Stimulated activated naive B cell treated with anti-CD40 and anti-IgM and Interleukin-4, amounts not matched to agents 10 μg/mL and 1 μg/mL and 100 μg/mL, for 72 hours (primary cell): Measurements from ENCODE around the gene CASKIN1.

ENCODE experiments used
- ATAC-seq, 2 donors: fragments of 150-1000 bp; cut with Tn5 transposase; replicated peaks; 2 replicates each; pipeline ENCODE4 v1.10.0; 2021; ENCODE audit warnings: moderate library complexity in 1 of 2
- DNase-seq: peaks from one replicate; pipeline ENCODE4 v3.0.0; 2021
- H3K27ac Mint-ChIP-seq: one replicate; pipeline ENCODE4 v1.8.0; 2022; ENCODE audit warnings: mild to moderate bottlenecking, mixed read lengths
- H3K27me3 Mint-ChIP-seq, 2 donors: one replicate each; pipeline ENCODE4 v1.8.0; 2022; ENCODE audit warnings: mixed read lengths in 2 of 2
- H3K36me3 Mint-ChIP-seq, 2 donors: one replicate each; pipeline ENCODE4 v1.8.0; 2022; ENCODE audit warnings: mixed read lengths in 2 of 2, mild to moderate bottlenecking in 1 of 2
- H3K4me1 Mint-ChIP-seq, 2 donors: one replicate each; pipeline ENCODE4 v1.8.0; 2022; ENCODE audit warnings: mixed read lengths in 2 of 2, mild to moderate bottlenecking in 1 of 2
- H3K4me3 Mint-ChIP-seq, 2 donors: one replicate each; pipeline ENCODE4 v1.8.0; 2022; ENCODE audit warnings: mild to moderate bottlenecking in 2 of 2, mixed read lengths in 2 of 2, moderate library complexity in 1 of 2
- H3K9me3 Mint-ChIP-seq, 2 donors: one replicate each; pipeline ENCODE4 v1.8.0; 2022; ENCODE audit warnings: mixed read lengths in 2 of 2, mild to moderate bottlenecking in 1 of 2

The CASKIN1 gene

GRCh38 chr16:2235695-2236336, 39.4 kb upstream of the CASKIN1 start:
- peaks cover 0 to 10% of the 10 kb centered on the region in 2 donors for H3K4me1 Mint-ChIP-seq
- peaks cover 25 to 31% of the 10 kb centered on the region in 2 donors for H3K36me3 Mint-ChIP-seq
- H3K4me3 Mint-ChIP-seq = no peak overlapping the region
- ATAC-seq = peak; percentile 12 to 13
- no peaks in the 10 kb centered on the region for H3K9me3 Mint-ChIP-seq
- no peak for DNase-seq
- H3K27me3 Mint-ChIP-seq = no peaks in the 10 kb centered on the region
- H3K27ac Mint-ChIP-seq = no peak overlapping the region

DNA sequence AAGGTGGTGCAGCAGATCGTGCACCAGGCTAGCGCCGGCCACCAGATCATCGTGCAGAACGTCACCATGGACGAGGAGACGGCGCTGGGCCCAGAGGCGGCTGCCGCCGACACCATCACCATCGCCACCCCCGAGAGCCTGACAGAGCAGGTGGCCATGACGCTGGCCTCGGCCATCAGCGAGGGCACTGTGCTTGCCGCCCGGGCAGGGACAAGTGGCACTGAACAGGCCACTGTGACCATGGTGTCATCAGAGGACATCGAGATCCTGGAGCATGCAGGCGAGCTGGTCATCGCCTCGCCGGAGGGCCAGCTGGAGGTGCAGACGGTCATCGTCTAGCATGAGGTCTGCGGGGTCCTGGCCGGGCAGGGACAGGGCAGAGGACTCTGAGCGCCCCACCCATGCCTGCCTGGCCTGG, 38.8 kb upstream of the CASKIN1 start:
- DNase-seq (no peak), ATAC-seq (no peak)
- Mint-ChIP-seq H3K36me3 (peaks cover 27 to 34% of the 10 kb centered on the region in 2 donors), H3K4me1 (peaks cover 0 to 10% of the 10 kb centered on the region in 2 donors), H3K27ac (no peak overlapping the region), H3K9me3 (no peaks in the 10 kb centered on the region), H3K4me3 (no peak overlapping the region), H3K27me3 (no peaks in the 10 kb centered on the region)

DNA sequence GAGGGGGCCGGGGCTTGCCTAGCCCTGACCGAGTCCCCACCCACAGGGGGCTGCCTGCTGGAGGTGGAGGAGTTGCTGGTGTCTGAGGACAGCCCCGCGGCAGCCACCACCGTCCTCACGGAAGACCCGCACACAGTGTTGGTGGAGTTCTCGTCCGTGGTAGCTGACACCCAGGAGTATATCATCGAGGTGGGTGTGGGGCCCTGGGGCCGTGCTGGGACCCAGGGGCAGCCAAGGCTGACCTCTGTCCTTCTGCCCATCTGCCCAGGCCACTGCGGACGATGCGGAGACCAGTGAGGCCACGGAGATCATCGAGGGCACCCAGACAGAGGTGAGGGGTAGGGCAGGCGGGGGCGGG, 38.4 kb upstream of the CASKIN1 start:
- no peak for ATAC-seq
- H3K4me3 Mint-ChIP-seq = no peak overlapping the region
- DNase-seq = no peak
- peaks cover 0 to 10% of the 10 kb centered on the region in 2 donors for H3K4me1 Mint-ChIP-seq
- H3K27ac Mint-ChIP-seq = no peak overlapping the region
- H3K36me3 Mint-ChIP-seq = peaks cover 30 to 38% of the 10 kb centered on the region in 2 donors
- H3K27me3 Mint-ChIP-seq = no peaks in the 10 kb centered on the region
- H3K9me3 Mint-ChIP-seq = no peaks in the 10 kb centered on the region

DNA sequence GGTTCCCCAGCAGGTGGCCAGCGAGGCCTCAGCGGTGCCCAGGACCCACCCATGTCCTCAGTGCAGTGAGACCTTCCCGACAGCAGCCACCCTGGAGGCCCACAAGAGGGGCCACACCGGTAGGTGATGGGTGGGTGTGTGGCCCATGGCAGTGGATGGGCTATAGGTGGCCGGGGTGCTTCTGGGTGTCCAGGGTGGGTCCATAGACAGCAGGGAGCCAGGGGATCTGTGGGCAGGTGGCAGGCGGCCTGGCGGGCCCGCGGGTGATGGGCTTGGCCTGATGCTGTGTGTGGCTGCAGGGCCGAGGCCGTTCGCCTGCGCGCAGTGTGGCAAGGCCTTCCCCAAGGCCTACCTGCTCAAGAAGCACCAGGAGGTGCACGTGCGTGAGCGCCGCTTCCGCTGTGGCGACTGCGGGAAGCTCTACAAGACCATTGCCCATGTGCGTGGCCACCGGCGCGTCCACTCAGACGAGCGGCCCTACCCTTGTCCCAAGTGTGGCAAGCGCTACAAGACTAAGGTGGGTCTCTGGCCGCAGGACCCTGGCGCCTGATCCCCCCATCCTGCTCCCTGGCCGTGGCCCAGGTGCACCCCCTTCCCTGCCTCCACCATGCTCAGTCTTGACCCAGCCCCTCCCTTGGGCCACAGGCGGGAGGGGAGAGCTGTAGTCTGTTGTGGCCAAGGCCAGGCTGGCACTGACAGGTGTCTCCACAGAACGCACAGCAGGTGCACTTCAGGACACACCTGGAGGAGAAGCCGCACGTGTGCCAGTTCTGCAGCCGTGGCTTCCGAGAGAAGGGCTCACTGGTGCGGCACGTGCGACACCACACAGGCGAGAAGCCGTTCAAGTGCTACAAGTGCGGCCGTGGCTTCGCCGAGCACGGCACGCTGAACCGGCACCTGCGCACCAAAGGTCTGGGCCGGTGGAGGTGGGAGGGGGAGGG, 37.7 kb upstream of the CASKIN1 start:
- Mint-ChIP-seq H3K27ac (peak overlapping the region; percentile 87), H3K36me3 (peaks cover 32 to 41% of the 10 kb centered on the region in 2 donors), H3K9me3 (no peaks in the 10 kb centered on the region), H3K4me1 (peaks cover 0 to 10% of the 10 kb centered on the region in 2 donors), H3K4me3 (peak overlapping the region in 1 of 2 donors; percentile 21), H3K27me3 (no peaks in the 10 kb centered on the region)
- DNase-seq (no peak), ATAC-seq (no peak)

GRCh38 chr16:2233046-2233775, 36.8 kb upstream of the CASKIN1 start:
- Mint-ChIP-seq H3K4me3 (no peak overlapping the region), H3K4me1 (peaks cover 0 to 10% of the 10 kb centered on the region in 2 donors), H3K36me3 (peaks cover 34 to 45% of the 10 kb centered on the region in 2 donors), H3K27ac (no peak overlapping the region), H3K27me3 (no peaks in the 10 kb centered on the region), H3K9me3 (no peaks in the 10 kb centered on the region)
- DNase-seq (no peak), ATAC-seq (no peak)

GRCh38 chr16:2232094-2232990, 35.9 kb upstream of the CASKIN1 start:
- Mint-ChIP-seq H3K27ac (no peak overlapping the region), H3K4me1 (peaks cover 0 to 10% of the 10 kb centered on the region in 2 donors), H3K9me3 (no peaks in the 10 kb centered on the region), H3K36me3 (peaks cover 34 to 45% of the 10 kb centered on the region in 2 donors), H3K27me3 (no peaks in the 10 kb centered on the region), H3K4me3 (no peak overlapping the region)
- no peak for ATAC-seq
- DNase-seq = no peak

DNA sequence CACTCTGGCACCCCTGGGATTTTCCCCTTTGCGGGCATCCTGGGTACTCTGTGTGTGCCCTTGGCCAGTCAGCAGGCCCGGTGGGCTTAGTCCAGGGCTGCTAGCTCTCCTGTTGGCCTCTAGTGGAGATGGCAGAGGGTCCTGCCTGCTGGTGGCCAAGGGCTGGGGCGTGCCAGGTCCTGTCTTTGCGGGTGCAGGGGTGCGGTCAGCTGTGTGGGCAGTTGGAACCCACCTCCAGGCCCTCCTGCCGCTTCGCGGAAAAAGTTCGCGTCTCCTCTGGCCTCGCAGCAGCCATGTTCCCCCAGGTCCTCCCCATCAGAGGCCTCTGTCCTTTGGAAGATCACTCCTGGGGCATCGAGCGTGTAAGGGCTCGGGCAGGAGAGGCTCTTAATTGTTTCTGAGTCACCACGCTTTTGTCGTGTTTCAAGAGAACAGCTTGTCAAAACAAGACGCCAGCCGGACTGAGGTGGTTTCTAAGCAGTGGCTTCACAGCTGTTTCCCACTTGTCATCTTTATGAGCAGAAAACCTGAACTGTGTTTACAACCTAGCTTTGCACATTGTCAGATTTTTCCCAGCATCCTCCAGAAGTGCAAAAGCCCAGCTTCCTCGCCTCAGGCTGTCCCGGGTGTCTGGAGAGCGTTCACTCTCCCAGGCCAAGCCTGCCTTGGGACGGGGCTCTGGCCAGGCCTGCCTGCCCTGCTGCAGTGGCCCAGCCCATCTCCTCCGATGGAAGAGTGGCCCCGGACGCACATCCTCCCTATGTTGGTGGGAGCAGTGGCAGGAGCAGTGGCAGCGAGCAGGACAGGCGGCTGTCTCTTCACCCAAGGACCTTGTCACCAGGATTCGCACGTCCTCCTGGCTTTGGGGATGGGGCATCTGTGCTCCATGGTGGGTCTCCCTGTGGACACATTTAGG, 34.9 kb upstream of the CASKIN1 start:
- no peaks in the 10 kb centered on the region for H3K27me3 Mint-ChIP-seq
- H3K27ac Mint-ChIP-seq = no peak overlapping the region

GRCh38 chr16:2230376-2230775, 34.0 kb upstream of the CASKIN1 start:
- Mint-ChIP-seq H3K36me3 (peaks cover 35 to 39% of the 10 kb centered on the region in 2 donors), H3K27me3 (no peaks in the 10 kb centered on the region), H3K9me3 (no peaks in the 10 kb centered on the region), H3K4me1 (peaks cover 3 to 14% of the 10 kb centered on the region in 2 donors), H3K27ac (no peak overlapping the region), H3K4me3 (no peak overlapping the region)
- DNase-seq = no peak
- ATAC-seq = no peak

More for the DNA sequence above, 34.9 kb upstream of the CASKIN1 start:
- no peak overlapping the region for H3K4me3 Mint-ChIP-seq
- ATAC-seq (no peak), DNase-seq (no peak)
- no peaks in the 10 kb centered on the region for H3K9me3 Mint-ChIP-seq
- H3K36me3 Mint-ChIP-seq = peaks cover 36 to 45% of the 10 kb centered on the region in 2 donors
- H3K4me1 Mint-ChIP-seq = peaks cover 3 to 15% of the 10 kb centered on the region in 2 donors

DNA sequence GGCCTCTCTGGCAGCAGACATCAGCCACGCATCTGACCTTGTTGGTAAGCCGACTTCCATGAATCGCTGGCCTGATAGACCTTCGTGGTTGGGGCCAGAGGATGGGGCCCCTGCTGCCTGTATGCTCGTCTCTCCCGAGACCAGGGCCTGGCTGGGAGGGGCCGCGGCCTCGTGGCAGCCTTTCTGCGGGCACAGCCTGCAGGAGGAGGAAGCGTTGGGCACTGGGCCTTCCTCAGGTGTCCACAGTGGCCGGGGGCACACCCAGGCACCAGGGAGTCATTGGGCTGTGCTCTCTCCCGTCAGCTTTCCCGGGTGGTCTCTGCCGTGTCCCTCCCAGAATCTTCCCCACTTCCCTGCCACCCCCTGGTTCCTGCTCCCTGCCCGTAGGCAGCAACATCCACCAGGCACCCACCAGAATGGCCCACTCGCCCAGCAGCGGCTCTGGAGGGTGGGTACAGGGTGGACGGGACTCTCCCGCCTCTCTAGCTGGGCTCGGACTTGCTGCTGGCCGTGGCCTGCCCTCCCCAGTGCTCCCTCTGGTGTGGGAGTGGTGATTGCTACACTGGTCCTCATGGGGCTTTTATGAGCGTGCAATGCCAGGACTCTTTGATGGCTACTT, 33.3 kb upstream of the CASKIN1 start:
- Mint-ChIP-seq H3K4me1 (peaks cover 3 to 19% of the 10 kb centered on the region in 2 donors), H3K27me3 (no peaks in the 10 kb centered on the region), H3K36me3 (peaks cover 30 to 33% of the 10 kb centered on the region in 2 donors), H3K4me3 (peak overlapping the region in 1 of 2 donors; percentile 19), H3K9me3 (no peaks in the 10 kb centered on the region), H3K27ac (no peak overlapping the region)
- no peak for ATAC-seq
- no peak for DNase-seq

DNA sequence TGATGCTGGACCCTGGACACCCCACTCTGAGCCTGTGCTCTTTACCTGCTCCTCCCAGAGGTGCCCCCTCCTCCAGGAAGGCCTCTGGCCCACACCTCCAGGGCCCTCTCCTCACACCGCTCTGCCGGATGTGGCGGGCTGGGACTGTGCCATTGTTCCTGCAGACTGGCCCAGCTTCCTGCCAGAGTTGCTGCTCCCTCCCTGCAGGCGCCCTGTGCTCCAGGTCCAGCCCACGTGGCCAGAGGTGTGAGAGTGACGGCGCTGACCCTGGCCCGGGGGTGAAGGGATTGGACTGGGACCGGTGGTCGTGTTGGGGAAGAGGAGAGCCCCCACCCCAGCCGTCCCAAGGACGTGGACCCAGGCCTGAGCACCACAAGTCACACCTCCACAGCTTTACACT, 32.7 kb upstream of the CASKIN1 start:
- no peak for ATAC-seq
- H3K4me1 Mint-ChIP-seq = peaks cover 7 to 25% of the 10 kb centered on the region in 2 donors

GRCh38 chr16:2228161-2228824, 31.9 kb upstream of the CASKIN1 start:
- no peaks in the 10 kb centered on the region for H3K27me3 Mint-ChIP-seq
- no peak overlapping the region for H3K27ac Mint-ChIP-seq
- peaks cover 7 to 27% of the 10 kb centered on the region in 2 donors for H3K4me1 Mint-ChIP-seq
- ATAC-seq (no peak), DNase-seq (no peak)
- peaks cover 20 to 22% of the 10 kb centered on the region in 2 donors for H3K36me3 Mint-ChIP-seq
- no peaks in the 10 kb centered on the region for H3K9me3 Mint-ChIP-seq
- no peak overlapping the region for H3K4me3 Mint-ChIP-seq

More for the DNA sequence above, 32.7 kb upstream of the CASKIN1 start:
- H3K4me3 Mint-ChIP-seq = no peak overlapping the region
- H3K9me3 Mint-ChIP-seq = no peaks in the 10 kb centered on the region
- DNase-seq = no peak
- H3K27ac Mint-ChIP-seq = no peak overlapping the region
- no peaks in the 10 kb centered on the region for H3K27me3 Mint-ChIP-seq
- H3K36me3 Mint-ChIP-seq = peaks cover 25 to 27% of the 10 kb centered on the region in 2 donors

DNA sequence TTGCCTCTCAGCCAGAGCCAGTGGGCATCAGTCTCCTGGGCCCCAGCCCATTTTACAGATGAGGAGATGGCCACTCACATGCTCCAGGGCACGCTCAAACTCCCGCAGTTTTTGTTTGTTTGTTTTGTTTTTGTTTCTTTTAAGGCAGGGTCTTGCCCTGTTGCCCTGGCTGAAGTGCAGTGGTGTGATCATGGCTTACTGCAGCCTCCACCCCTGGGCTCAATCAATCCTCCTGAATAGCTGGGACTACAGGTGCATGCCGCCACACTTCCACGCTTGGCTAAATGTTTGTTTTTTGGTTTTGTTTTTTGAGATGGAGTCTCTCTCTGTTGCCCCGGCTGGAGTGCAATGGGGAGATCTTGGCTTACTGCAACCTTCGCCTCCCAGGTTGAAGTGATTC, 30.5 kb upstream of the CASKIN1 start:
- no peaks in the 10 kb centered on the region for H3K9me3 Mint-ChIP-seq
- no peaks in the 10 kb centered on the region for H3K27me3 Mint-ChIP-seq
- no peak for DNase-seq
- peaks cover 10 to 27% of the 10 kb centered on the region in 2 donors for H3K4me1 Mint-ChIP-seq
- no peak overlapping the region for H3K27ac Mint-ChIP-seq
- no peak overlapping the region for H3K4me3 Mint-ChIP-seq
- peaks cover 19 to 20% of the 10 kb centered on the region in 2 donors for H3K36me3 Mint-ChIP-seq
- ATAC-seq = no peak
